Activated naive CD4-positive, alpha-beta T cell treated with anti-CD3 and anti-CD28 coated beads, Interleukin-2, amount 50 U/mL, for 24 hours (primary cell): ENCODE results near the gene BMPR2.
A peak's percentile ranks its signal among the peaks of the same experiment; 100 is the strongest.
"Not testable (repeated sequence)": the region's sequence is repeated elsewhere in the genome, so short reads cannot be mapped to it uniquely, and the experiment has no call there.

Experiments
- H3K27ac Mint-ChIP-seq: one replicate; pipeline ENCODE4 v1.8.0; 2021; ENCODE audit warnings: mild to moderate bottlenecking, mixed read lengths
- H3K27me3 Mint-ChIP-seq: one replicate; pipeline ENCODE4 v1.8.0; 2021; ENCODE audit warnings: mixed read lengths
- H3K36me3 Mint-ChIP-seq: one replicate; pipeline ENCODE4 v1.8.0; 2021; ENCODE audit warnings: mixed read lengths
- H3K4me1 Mint-ChIP-seq: one replicate; pipeline ENCODE4 v1.8.0; 2021; ENCODE audit warnings: mixed read lengths
- H3K4me3 Mint-ChIP-seq: one replicate; pipeline ENCODE4 v1.8.0; 2021; ENCODE audit warnings: mild to moderate bottlenecking, mixed read lengths
- H3K9me3 Mint-ChIP-seq: one replicate; pipeline ENCODE4 v1.8.0; 2021; ENCODE audit warnings: mixed read lengths

The BMPR2 gene

GRCh38 chr2:202575194-202575593, 199.1 kb downstream of the BMPR2 start:
- H3K4me1 Mint-ChIP-seq, H3K27me3 Mint-ChIP-seq, H3K27ac Mint-ChIP-seq, H3K4me3 Mint-ChIP-seq, H3K36me3 Mint-ChIP-seq, H3K9me3 Mint-ChIP-seq: not testable (repeated sequence)

DNA sequence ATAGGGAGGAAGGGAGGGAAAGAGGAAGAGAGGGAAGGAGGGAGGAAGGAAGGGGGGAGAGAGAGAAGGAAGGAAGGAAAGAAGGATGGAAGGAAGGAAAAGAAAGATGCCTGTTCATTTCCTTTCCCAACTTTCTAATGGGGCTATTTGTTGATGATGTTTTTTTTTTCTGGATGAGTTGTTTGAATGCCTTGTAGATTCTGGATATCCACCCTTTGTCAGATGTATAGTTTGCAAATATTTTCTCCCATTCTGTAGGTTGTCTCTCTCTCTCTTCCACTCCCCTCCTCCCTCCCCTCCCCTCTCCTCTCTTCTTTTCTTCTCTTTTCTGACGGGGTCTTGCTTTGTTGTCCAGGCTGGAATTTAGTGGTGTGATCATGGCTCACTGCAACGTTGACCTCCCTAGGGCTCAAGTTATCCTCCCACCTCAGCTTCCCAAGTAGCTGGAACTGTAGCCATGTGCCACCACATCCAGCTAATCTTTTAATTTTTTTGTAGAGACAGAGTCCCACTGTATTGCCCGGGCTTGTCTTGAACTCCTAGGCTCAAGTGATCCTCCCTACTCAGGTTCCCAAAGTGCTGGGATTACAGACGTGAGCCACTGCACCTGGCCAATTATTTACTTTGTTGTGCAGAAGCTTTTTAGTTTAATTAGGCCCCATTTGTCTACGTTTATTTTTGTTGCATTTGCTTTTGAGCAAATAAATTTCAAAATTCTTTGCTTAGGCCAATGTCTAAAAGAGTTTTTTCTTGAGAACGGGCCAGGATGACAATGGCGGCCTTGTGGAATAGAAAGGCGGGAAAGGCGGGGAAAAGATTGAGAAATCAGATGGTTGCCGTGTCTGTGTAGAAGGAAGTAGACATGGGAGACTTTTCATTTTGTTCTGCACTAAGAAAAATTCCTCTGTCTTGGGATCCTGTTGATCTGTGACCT, 201.4 kb downstream of the BMPR2 start:
- H3K27me3 Mint-ChIP-seq: no peaks in the 10 kb centered on the region
- peaks cover 2% of the 10 kb centered on the region for H3K4me1 Mint-ChIP-seq
- no peak overlapping the region for H3K4me3 Mint-ChIP-seq
- no peak overlapping the region for H3K27ac Mint-ChIP-seq
- no peaks in the 10 kb centered on the region for H3K9me3 Mint-ChIP-seq
- no peaks in the 10 kb centered on the region for H3K36me3 Mint-ChIP-seq

DNA sequence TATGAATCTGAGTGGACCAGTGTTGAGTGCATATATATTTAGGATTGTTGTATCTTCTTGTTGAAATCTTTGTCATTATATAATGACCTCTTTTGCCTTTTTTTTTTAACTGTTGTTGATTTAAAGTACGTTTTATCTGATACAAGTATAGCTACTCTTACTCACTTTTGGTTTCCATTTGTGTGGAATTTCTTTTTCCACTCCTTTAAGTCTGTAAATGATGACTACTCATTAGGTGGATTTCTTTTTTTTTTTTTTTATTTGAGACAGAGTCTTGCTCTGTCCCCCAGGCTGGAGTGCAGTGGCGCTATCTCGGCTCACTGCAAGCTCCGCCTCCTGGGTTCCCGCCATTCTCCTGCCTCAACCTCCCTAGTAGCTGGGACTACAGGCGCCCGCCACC, 206.7 kb downstream of the BMPR2 start:
- not testable (repeated sequence) for H3K4me3 Mint-ChIP-seq, H3K4me1 Mint-ChIP-seq, H3K27me3 Mint-ChIP-seq, H3K9me3 Mint-ChIP-seq, H3K36me3 Mint-ChIP-seq
- H3K27ac Mint-ChIP-seq: peak overlapping the region; percentile 78

DNA sequence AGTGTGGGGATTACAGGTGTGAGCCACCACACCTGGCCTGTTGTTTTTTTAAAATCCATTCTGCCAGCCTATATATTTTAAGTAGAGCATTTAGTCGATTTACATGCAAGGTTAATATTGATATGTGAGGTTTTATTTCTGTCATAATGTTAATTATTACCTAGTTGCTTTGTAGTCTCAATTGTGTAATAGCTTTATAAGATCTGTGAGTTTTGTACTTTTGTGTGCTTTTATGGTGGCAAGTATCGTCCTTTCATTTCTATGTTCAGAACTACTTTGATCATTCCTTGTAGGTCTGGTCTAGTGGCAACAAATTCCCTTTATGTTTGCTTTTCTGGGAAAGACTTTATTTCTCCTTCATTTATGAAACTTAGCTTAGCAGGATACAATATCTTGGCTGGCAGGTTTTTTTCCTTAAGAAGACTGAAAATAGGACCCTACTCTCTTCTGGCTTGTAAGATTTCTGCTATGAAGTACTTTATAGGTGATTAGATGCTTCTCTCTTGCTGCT, 207.6 kb downstream of the BMPR2 start:
- Mint-ChIP-seq H3K27me3 (no peaks in the 10 kb centered on the region), H3K27ac (no peak overlapping the region)

GRCh38 chr2:202588647-202589581, 212.8 kb downstream of the BMPR2 start:
- Mint-ChIP-seq H3K36me3 (no peaks in the 10 kb centered on the region), H3K4me1 (peaks cover 8% of the 10 kb centered on the region), H3K27ac (peak overlapping the region; percentile 20), H3K9me3 (no peaks in the 10 kb centered on the region), H3K27me3 (no peaks in the 10 kb centered on the region), H3K4me3 (no peak overlapping the region)

More for the DNA sequence above, 207.6 kb downstream of the BMPR2 start:
- Mint-ChIP-seq H3K36me3 (peaks cover 1% of the 10 kb centered on the region), H3K9me3 (no peaks in the 10 kb centered on the region), H3K4me3 (no peak overlapping the region), H3K4me1 (peaks cover 12% of the 10 kb centered on the region)

GRCh38 chr2:202589582-202589949, 213.4 kb downstream of the BMPR2 start:
- H3K27ac Mint-ChIP-seq: no peak overlapping the region
- H3K36me3 Mint-ChIP-seq: no peaks in the 10 kb centered on the region
- peaks cover 8% of the 10 kb centered on the region for H3K4me1 Mint-ChIP-seq
- no peaks in the 10 kb centered on the region for H3K27me3 Mint-ChIP-seq
- no peaks in the 10 kb centered on the region for H3K9me3 Mint-ChIP-seq
- H3K4me3 Mint-ChIP-seq: no peak overlapping the region

DNA sequence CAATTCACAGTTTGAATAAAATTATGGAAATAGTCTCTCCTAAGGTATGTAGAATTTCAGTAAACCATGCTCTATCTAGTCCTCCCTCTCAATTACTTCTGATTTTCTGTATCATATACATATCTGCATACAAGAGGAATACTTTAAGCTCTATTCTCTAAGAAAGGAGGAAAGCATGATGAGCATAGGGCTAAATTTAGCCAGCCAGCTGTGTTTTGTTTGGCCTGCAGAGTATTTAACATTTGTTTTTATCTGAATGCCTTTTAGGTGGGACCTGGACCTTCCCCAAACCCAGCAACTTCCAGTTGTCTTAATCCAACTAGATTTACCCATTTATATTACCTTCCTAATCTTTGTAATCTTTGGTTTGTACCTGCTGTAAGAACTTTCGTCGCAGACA, 216.4 kb downstream of the BMPR2 start:
- no peaks in the 10 kb centered on the region for H3K36me3 Mint-ChIP-seq
- H3K27ac Mint-ChIP-seq: no peak overlapping the region
- no peaks in the 10 kb centered on the region for H3K27me3 Mint-ChIP-seq
- H3K9me3 Mint-ChIP-seq: no peaks in the 10 kb centered on the region
- H3K4me3 Mint-ChIP-seq: no peak overlapping the region
- H3K4me1 Mint-ChIP-seq: peaks cover 12% of the 10 kb centered on the region

- H3K9me3 Mint-ChIP-seq: no peaks in the 10 kb centered on the region
These were observed 223.0 kb downstream of the BMPR2 start for GRCh38 chr2:202599105-202599504.

GRCh38 chr2:202599911-202600310, 223.8 kb downstream of the BMPR2 start:
- Mint-ChIP-seq H3K9me3 (no peaks in the 10 kb centered on the region), H3K27ac (no peak overlapping the region), H3K27me3 (no peaks in the 10 kb centered on the region), H3K4me3 (no peak overlapping the region), H3K36me3 (no peaks in the 10 kb centered on the region), H3K4me1 (peaks cover 14% of the 10 kb centered on the region)

More at GRCh38 chr2:202599105-202599504, 223.0 kb downstream of the BMPR2 start:
- H3K4me1 Mint-ChIP-seq: peaks cover 10% of the 10 kb centered on the region
- H3K27me3 Mint-ChIP-seq: no peaks in the 10 kb centered on the region
- H3K4me3 Mint-ChIP-seq: no peak overlapping the region
- no peaks in the 10 kb centered on the region for H3K36me3 Mint-ChIP-seq
- H3K27ac Mint-ChIP-seq: no peak overlapping the region

DNA sequence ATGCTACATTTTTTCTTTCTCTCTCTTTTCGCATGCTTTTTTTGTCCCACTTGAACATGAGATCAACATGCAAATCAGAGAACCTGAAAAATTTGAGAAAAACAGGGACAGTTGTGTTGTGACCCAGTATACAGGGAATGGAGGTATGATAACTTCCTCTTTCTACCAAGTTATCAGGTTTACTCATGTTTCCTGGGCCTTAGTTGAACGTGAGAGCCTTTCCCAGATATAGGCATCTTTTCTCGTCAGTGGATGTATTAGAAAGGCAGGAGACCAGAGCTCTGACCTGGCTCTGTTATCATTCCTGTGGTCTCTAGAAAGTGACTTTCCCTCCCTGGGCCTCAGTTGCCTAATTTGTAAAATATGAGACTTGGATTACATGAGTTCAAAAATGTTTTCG, 228.6 kb downstream of the BMPR2 start:
- Mint-ChIP-seq H3K27ac (peak overlapping the region; percentile 90), H3K4me3 (no peak overlapping the region), H3K9me3 (no peaks in the 10 kb centered on the region), H3K36me3 (no peaks in the 10 kb centered on the region), H3K4me1 (peaks cover 17% of the 10 kb centered on the region), H3K27me3 (no peaks in the 10 kb centered on the region)

GRCh38 chr2:202605174-202605573, 229.0 kb downstream of the BMPR2 start:
- no peaks in the 10 kb centered on the region for H3K27me3 Mint-ChIP-seq
- peaks cover 18% of the 10 kb centered on the region for H3K4me1 Mint-ChIP-seq
- peak overlapping the region; percentile 90 for H3K27ac Mint-ChIP-seq
- H3K9me3 Mint-ChIP-seq: no peaks in the 10 kb centered on the region
- peak overlapping the region; percentile 43 for H3K4me3 Mint-ChIP-seq
- no peaks in the 10 kb centered on the region for H3K36me3 Mint-ChIP-seq

DNA sequence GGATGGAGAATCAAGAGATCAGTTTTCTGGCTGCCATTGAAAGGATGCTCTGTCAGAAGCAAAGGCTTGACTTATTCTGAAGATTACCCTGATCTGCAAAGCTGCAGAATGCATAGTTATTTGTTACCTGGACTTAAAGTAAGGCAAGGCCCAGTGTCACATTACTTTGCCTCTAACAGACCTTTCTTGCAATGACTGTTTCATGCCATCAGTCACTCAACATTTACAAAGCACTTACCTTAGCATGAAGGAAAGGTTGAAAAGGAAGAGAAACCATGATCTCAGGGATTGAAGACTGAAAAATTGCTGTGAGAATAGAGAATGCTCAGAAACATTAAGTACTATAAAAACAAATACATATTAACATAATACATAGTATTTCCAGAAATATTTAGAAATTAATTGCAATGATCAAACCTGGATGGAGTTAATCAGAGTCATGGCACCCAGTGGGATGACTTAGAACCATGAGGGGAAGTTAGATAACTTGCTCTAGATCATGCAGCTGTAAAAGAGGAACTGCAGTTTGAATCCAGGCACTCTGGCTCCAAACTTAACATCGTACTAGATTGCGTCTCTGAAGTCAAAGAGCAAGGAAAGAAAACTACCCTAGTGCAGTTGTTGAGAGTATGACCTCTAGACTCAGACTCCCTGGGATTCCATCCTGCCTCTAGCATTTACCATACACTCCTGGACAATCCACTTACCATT, 232.2 kb downstream of the BMPR2 start:
- Mint-ChIP-seq H3K27ac (no peak overlapping the region), H3K4me3 (no peak overlapping the region)

DNA sequence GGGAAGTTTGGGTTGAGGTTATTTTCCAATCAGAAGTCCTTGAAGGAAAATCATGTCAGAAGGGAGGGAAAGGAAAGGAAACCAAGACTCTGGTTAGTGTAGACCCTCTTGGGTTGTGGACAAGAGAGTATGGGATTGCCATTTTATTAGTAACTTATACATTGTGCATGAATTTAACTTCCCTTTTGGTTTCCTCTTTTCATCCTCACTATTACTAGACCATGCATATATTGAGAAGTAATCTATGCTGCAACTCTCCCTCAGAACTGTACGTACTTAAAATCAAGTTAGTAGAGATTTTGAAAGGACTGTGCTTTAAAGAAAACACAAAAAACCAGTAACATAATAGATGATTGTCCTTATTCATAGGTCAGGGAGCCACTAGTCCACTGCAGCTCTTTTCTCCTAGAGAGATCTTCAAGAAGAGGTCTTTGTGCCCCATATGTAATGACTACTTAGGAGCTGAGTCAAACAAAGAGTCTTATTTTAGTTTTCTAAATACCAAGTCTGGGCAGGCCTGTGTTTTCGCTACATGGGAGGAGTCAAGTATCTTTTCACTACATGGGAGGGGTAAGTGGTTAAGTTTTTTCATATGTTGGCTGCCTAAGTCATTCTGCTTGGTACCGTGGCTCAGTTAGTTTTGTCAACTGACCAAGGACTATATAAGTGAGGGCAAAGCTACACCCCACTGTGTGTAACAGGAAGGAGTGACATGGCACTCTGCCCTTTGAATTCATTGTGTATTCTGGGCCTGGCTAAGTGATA, 233.4 kb downstream of the BMPR2 start:
- H3K27me3 Mint-ChIP-seq: no peaks in the 10 kb centered on the region
- no peak overlapping the region for H3K27ac Mint-ChIP-seq
- no peaks in the 10 kb centered on the region for H3K36me3 Mint-ChIP-seq
- H3K4me3 Mint-ChIP-seq: no peak overlapping the region
- H3K4me1 Mint-ChIP-seq: peaks cover 12% of the 10 kb centered on the region
- H3K9me3 Mint-ChIP-seq: no peaks in the 10 kb centered on the region

More for the DNA sequence above, 232.2 kb downstream of the BMPR2 start:
- H3K27me3 Mint-ChIP-seq: no peaks in the 10 kb centered on the region
- H3K4me1 Mint-ChIP-seq: peaks cover 13% of the 10 kb centered on the region
- no peaks in the 10 kb centered on the region for H3K9me3 Mint-ChIP-seq
- no peaks in the 10 kb centered on the region for H3K36me3 Mint-ChIP-seq

DNA sequence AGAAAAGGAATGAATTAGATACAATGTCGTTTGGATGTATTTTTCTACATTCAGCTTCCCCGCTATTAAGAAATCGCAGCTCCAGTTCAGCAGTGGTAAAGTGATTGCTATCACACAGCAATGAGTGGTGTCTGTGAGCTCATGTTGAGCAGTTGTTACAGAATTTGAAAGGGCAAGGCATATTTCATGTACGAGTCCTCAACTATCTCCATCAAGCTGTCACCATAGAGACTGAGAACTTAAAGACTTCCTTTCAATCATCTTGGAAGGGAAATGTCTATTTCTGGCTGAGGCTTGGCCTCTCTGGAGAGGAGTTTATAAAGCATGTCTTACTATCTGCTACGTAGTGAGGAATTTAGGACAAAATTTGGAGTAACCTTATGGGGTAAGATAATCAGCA, 234.3 kb downstream of the BMPR2 start:
- H3K9me3 Mint-ChIP-seq: no peaks in the 10 kb centered on the region
- H3K4me3 Mint-ChIP-seq: no peak overlapping the region
- peaks cover 4% of the 10 kb centered on the region for H3K4me1 Mint-ChIP-seq
- no peak overlapping the region for H3K27ac Mint-ChIP-seq
- no peaks in the 10 kb centered on the region for H3K36me3 Mint-ChIP-seq
- no peaks in the 10 kb centered on the region for H3K27me3 Mint-ChIP-seq

DNA sequence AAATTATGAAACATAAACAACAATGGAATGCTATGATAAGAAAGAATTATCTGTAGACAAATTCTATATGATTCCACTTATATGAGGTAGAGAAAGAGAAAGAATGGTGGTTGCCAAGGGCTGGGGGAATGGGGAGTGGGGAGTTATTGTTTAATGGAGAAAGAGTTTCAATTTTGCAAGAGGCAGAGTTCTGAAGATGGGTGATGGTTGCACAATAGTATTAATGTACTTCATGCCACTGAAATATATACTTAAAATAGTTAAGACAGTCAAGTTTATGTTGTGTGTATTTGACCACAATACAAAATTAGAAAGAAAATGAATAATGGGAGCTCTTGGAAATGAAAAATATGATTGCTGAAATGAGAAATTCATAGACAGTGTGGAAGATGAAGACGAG, 236.0 kb downstream of the BMPR2 start:
- Mint-ChIP-seq H3K4me3 (no peak overlapping the region), H3K36me3 (no peaks in the 10 kb centered on the region), H3K27ac (no peak overlapping the region), H3K27me3 (no peaks in the 10 kb centered on the region), H3K9me3 (no peaks in the 10 kb centered on the region), H3K4me1 (peaks cover 4% of the 10 kb centered on the region)
